OCI-LY1 (cell line): ENCODE measurements around the gene IL6R.
A peak's percentile ranks its signal among the peaks of the same experiment; 100 is the strongest.

Experiments used
- H2AFZ ChIP-seq: fragments of 200-600 bp; sonication (generic), shearing (Covaris generic); 2 replicates; pipeline ENCODE4 v1.6.0; 2014; ENCODE audit warnings: antibody characterized with exemption, mild to moderate bottlenecking, low read length
- H3F3A ChIP-seq: fragments of 200-600 bp; sonication (generic), shearing (Covaris generic); 2 replicates; pipeline ENCODE4 v1.6.0; 2014; ENCODE audit warnings: mild to moderate bottlenecking, antibody characterized with exemption, low read length, moderate library complexity; ENCODE audit not compliant: insufficient read depth
- H3K27ac ChIP-seq: fragments of 200-600 bp; sonication (generic); 2 replicates; pipeline ENCODE4 v1.5.1; 2014; ENCODE audit warnings: low read length, mixed run types, mild to moderate bottlenecking, low read depth; ENCODE audit not compliant: poor library complexity, severe bottlenecking
- H3K27me3 ChIP-seq: fragments of 200-600 bp; sonication (generic); 2 replicates; pipeline ENCODE4 v1.6.0; 2014; ENCODE audit warnings: antibody characterized with exemption, mild to moderate bottlenecking, low read length, moderate library complexity; ENCODE audit not compliant: insufficient read depth
- H3K36me3 ChIP-seq: fragments of 200-600 bp; sonication (generic); 2 replicates; pipeline ENCODE4 v1.6.1; 2014; ENCODE audit warnings: mild to moderate bottlenecking, antibody characterized with exemption, low read length, moderate library complexity, mixed read lengths; ENCODE audit not compliant: insufficient read depth
- H3K4me1 ChIP-seq: fragments of 200-600 bp; sonication (generic); 2 replicates; pipeline ENCODE4 v1.5.1; 2014; ENCODE audit warnings: mild to moderate bottlenecking, low read length, moderate library complexity; ENCODE audit not compliant: insufficient read depth, severe bottlenecking
- H3K4me2 ChIP-seq: fragments of 200-600 bp; sonication (generic), shearing (Covaris generic); 2 replicates; pipeline ENCODE4 v1.6.1; 2014; ENCODE audit warnings: low read length
- H3K4me3 ChIP-seq: fragments of 200-600 bp; sonication (generic); 2 replicates; pipeline ENCODE4 v1.5.1; 2014; ENCODE audit warnings: low read length, low read depth, mild to moderate bottlenecking, mixed read lengths; ENCODE audit not compliant: poor library complexity, severe bottlenecking
- H3K79me2 ChIP-seq: fragments of 200-600 bp; shearing (Covaris generic); 2 replicates; pipeline ENCODE4 v1.6.1; 2016; ENCODE audit warnings: mixed run types, low read length, mixed read lengths; ENCODE audit not compliant: insufficient read depth
- H3K9ac ChIP-seq: fragments of 200-600 bp; sonication (generic), shearing (Covaris generic); 2 replicates; pipeline ENCODE4 v1.6.1; 2014; ENCODE audit warnings: mild to moderate bottlenecking, low read length, mixed read lengths
- H3K9me2 ChIP-seq: fragments of 200-600 bp; sonication (generic), shearing (Covaris generic); 2 replicates; pipeline ENCODE4 v1.6.1; 2014; ENCODE audit warnings: low read depth, mild to moderate bottlenecking, low read length, mixed read lengths
- H3K9me3 ChIP-seq: fragments of 200-600 bp; shearing (Covaris generic); 2 replicates; pipeline ENCODE4 v1.6.1; 2014; ENCODE audit warnings: low read length, mixed read lengths
- H4K20me1 ChIP-seq: fragments of 200-600 bp; sonication (generic), shearing (Covaris generic); 2 replicates; pipeline ENCODE4 v1.6.0; 2016; ENCODE audit warnings: mild to moderate bottlenecking, low read length; ENCODE audit not compliant: insufficient read depth
- CTCF ChIP-seq: fragments of 200-600 bp; sonication (generic), shearing (Covaris generic); IDR thresholded peaks from 2 replicates; pipeline ENCODE4 v1.5.1; 2017; ENCODE audit warnings: mild to moderate bottlenecking, antibody characterized with exemption, low read length, moderate library complexity, mixed read lengths
- EZH2 ChIP-seq: fragments of 200-600 bp; sonication (generic), shearing (Covaris generic); IDR thresholded peaks from 2 replicates; pipeline ENCODE4 v1.8.0; 2017; ENCODE audit warnings: borderline replicate concordance, mixed run types, mild to moderate bottlenecking, antibody characterized with exemption, low read length, moderate library complexity, mixed read lengths

IL6R gene

DNA sequence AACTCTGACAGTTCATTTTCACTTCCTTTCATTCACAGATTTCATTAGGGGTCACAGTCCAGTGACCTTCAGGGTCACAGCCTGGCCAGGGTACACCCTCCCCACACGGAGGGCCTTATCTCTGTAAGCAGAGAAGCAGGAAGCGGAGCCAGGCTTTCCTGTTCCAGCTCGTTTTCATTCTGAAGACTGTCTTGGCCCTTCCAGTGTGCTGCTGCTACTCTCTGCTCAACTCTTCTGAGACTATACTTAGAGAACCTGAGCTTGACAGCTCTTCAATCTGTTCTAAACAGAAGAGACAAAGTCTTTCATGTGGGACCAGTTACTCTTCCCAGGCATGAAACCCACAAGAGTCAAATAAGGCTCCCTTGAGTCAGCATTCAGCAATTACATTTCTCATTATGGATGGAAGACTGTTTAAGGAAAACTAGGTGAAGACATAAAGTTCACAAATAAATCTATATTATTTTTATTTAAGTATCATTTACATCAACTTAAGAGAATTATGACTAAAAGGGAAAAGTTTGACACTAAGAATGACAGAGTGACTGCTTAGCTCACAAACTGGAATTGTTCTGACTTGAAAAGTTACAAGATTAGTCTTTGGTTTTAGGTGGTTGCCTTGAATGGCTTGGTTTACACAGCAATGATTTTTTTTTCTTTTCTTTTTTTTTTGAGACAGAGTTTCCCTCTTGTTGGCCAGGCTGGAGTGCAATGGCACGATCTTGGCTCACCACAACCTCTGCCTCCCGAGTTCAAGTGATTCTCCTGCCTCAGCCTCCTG is 92.1 kb downstream of the IL6R start:
- Histone ChIP-seq H3K4me3 (no peak overlapping the region), H3K27ac (peak overlapping the region; percentile 41), H3K9me3 (no peaks in the 10 kb centered on the region), H3K4me1 (peaks cover 47% of the 10 kb centered on the region), H3K27me3 (peaks cover 14% of the 10 kb centered on the region), H3K4me2 (peak overlapping the region; percentile 9; the same call in 1 of the 2 replicates), H4K20me1 (no peaks in the 10 kb centered on the region), H3K9me2 (no peaks in the 10 kb centered on the region), H3F3A (no peaks in the 10 kb centered on the region), H3K79me2 (no peaks in the 10 kb centered on the region), H2AFZ (no peak overlapping the region), H3K9ac (no peak overlapping the region), H3K36me3 (no peaks in the 10 kb centered on the region)
- TF ChIP-seq CTCF (no peak), EZH2 (no peak)

- H3K4me1 ChIP-seq: peaks cover 28% of the 10 kb centered on the region
- no peak overlapping the region for H3K9ac ChIP-seq
- H3K27me3 ChIP-seq: peaks cover 22% of the 10 kb centered on the region
- H3K36me3 ChIP-seq: no peaks in the 10 kb centered on the region
- no peak overlapping the region for H3K4me2 ChIP-seq
- H3K9me3 ChIP-seq: no peaks in the 10 kb centered on the region
- H3K4me3 ChIP-seq: no peak overlapping the region
- H3F3A ChIP-seq: no peaks in the 10 kb centered on the region
- no peaks in the 10 kb centered on the region for H3K9me2 ChIP-seq
- no peaks in the 10 kb centered on the region for H3K79me2 ChIP-seq
- H3K27ac ChIP-seq: no peak overlapping the region
- no peaks in the 10 kb centered on the region for H4K20me1 ChIP-seq
- no peak overlapping the region for H2AFZ ChIP-seq
- TF ChIP-seq CTCF (no peak), EZH2 (no peak)
Observed at GRCh38 chr1:154499446-154499845, 94.3 kb downstream of the IL6R start.

- H3K4me1 ChIP-seq: peaks cover 21% of the 10 kb centered on the region
- no peaks in the 10 kb centered on the region for H3F3A ChIP-seq
- H3K9me2 ChIP-seq: no peaks in the 10 kb centered on the region
- no peaks in the 10 kb centered on the region for H4K20me1 ChIP-seq
- no peaks in the 10 kb centered on the region for H3K9me3 ChIP-seq
- no peaks in the 10 kb centered on the region for H3K36me3 ChIP-seq
- H2AFZ ChIP-seq: no peak overlapping the region
- H3K27me3 ChIP-seq: peaks cover 22% of the 10 kb centered on the region
- TF ChIP-seq CTCF (no peak), EZH2 (no peak)
- H3K4me2 ChIP-seq: no peak overlapping the region
- no peak overlapping the region for H3K9ac ChIP-seq
- H3K27ac ChIP-seq: no peak overlapping the region
- H3K4me3 ChIP-seq: no peak overlapping the region
- H3K79me2 ChIP-seq: no peaks in the 10 kb centered on the region
Observed at GRCh38 chr1:154500533-154500932, 95.4 kb downstream of the IL6R start.
